ENCODE results near the gene SCNN1G. TPM values are rescaled to one million over a fixed set of nuclear protein-coding genes. Genes with fewer than 3 reads are reported as not detected.
"Not testable (repeated sequence)": the region's sequence is repeated elsewhere in the genome, so short reads cannot be mapped to it uniquely, and the experiment has no call there.

The SCNN1G gene
- total RNA-seq, 3 donors from 2014 or later = 2.0 to 8.8 TPM; not detected in 1

- H3K36me3 ChIP-seq = no peaks in the 10 kb centered on the region
- peak overlapping the region; percentile 82 to 87 for H3K27ac ChIP-seq
- DNase-seq (ENCODE audit: low spot score in 2 of 2) = no peak
- no peaks in the 10 kb centered on the region for H3K9me3 ChIP-seq
- H3K27me3 ChIP-seq = no peaks in the 10 kb centered on the region
- TF ChIP-seq POLR2A (IDR thresholded peaks at IDR 0.05) = no peak
- no peak for TF ChIP-seq CTCF (IDR thresholded peaks at IDR 0.05)
- no peaks in the 10 kb centered on the region for H3K4me1 ChIP-seq
- H3K4me3 ChIP-seq = no peak overlapping the region
- intact Hi-C loops (cut with DNase I; ENCODE audit: low total_unique reads) = no loop called here
Observed at GRCh38 chr16:23143391-23143790, 39.2 kb upstream of the SCNN1G start.

GRCh38 chr16:23144393-23144792 is 38.2 kb upstream of the SCNN1G start:
- intact Hi-C loops (cut with DNase I; ENCODE audit: low total_unique reads); H3K36me3 ChIP-seq; H3K9me3 ChIP-seq; DNase-seq (ENCODE audit: low spot score in 2 of 2); H3K27me3 ChIP-seq; H3K4me1 ChIP-seq; H3K4me3 ChIP-seq: not testable (repeated sequence)
- H3K27ac ChIP-seq = peak overlapping the region; percentile 84 to 87

- no peaks in the 10 kb centered on the region for H3K4me1 ChIP-seq
Observed at GRCh38 chr16:23145186-23145585, 37.4 kb upstream of the SCNN1G start.

GRCh38 chr16:23145608-23146007 is 36.9 kb upstream of the SCNN1G start:
- DNase-seq (ENCODE audit: low spot score in 2 of 2) = no peak

More at GRCh38 chr16:23145186-23145585, 37.4 kb upstream of the SCNN1G start:
- Histone ChIP-seq H3K36me3 (no peaks in the 10 kb centered on the region), H3K27me3 (no peaks in the 10 kb centered on the region), H3K4me3 (peak overlapping the region in 2 of 3 donors; percentile 3 to 32), H3K9me3 (no peaks in the 10 kb centered on the region), H3K27ac (peak overlapping the region; percentile 84 to 87)
- intact Hi-C loops (cut with DNase I; ENCODE audit: low total_unique reads) = no loop called here
- no peak for TF ChIP-seq POLR2A (IDR thresholded peaks at IDR 0.05)
- no peak for TF ChIP-seq CTCF (IDR thresholded peaks at IDR 0.05)
- TF ChIP-seq POLR2AphosphoS5 (IDR thresholded peaks at IDR 0.05) = no peak
- peak in 1 of 2 donors; percentile 54 for DNase-seq (ENCODE audit: low spot score in 2 of 2)

GRCh38 chr16:23146877-23147601 is 35.5 kb upstream of the SCNN1G start:
- Histone ChIP-seq H3K27me3 (no peaks in the 10 kb centered on the region), H3K9me3 (no peaks in the 10 kb centered on the region), H3K27ac (peak overlapping the region; percentile 84 to 87), H3K4me3 (peak overlapping the region in 2 of 3 donors; percentile 73 to 96), H3K36me3 (no peaks in the 10 kb centered on the region), H3K4me1 (no peaks in the 10 kb centered on the region)
- TF ChIP-seq CTCF (IDR thresholded peaks at IDR 0.05) = no peak
- peak in 1 of 3 donors; percentile 8 for TF ChIP-seq POLR2AphosphoS5 (IDR thresholded peaks at IDR 0.05)
- intact Hi-C loops (cut with DNase I; ENCODE audit: low total_unique reads) = no loop called here
- no peak for DNase-seq (ENCODE audit: low spot score in 2 of 2)

More at GRCh38 chr16:23145608-23146007, 36.9 kb upstream of the SCNN1G start:
- Histone ChIP-seq H3K4me3 (peak overlapping the region in 2 of 3 donors; percentile 3 to 32), H3K9me3 (no peaks in the 10 kb centered on the region), H3K4me1 (no peaks in the 10 kb centered on the region), H3K36me3 (no peaks in the 10 kb centered on the region), H3K27ac (peak overlapping the region; percentile 84 to 87), H3K27me3 (no peaks in the 10 kb centered on the region)
- TF ChIP-seq CTCF (IDR thresholded peaks at IDR 0.05) (no peak), POLR2AphosphoS5 (IDR thresholded peaks at IDR 0.05) (peak in 1 of 3 donors; percentile 10), POLR2A (IDR thresholded peaks at IDR 0.05) (no peak)
- intact Hi-C loops (cut with DNase I; ENCODE audit: low total_unique reads) = no loop called here
